Left renal pelvis (tissue), 4 donors: Measurements from ENCODE around the gene NIM1K. TPM values are rescaled to one million over a fixed set of nuclear protein-coding genes. Genes with fewer than 3 reads are reported as not detected.
"Not testable (repeated sequence)": the region's sequence is repeated elsewhere in the genome, so short reads cannot be mapped to it uniquely, and the experiment has no call there.

ENCODE experiments used
- DNase-seq, 4 donors: peaks; one replicate each; pipeline ENCODE4 v3.0.0-alpha.2; 2013; ENCODE audit warnings: low read depth in 4 of 4, low spot score in 3 of 4
- polyA plus RNA-seq, 4 donors: library from polyadenylated mRNA; unstranded; fragments of 120-200 nt; gene quantifications; one replicate each; pipeline ENCODE4 v1.2.1, GENCODE V29; 2013; ENCODE audit not compliant: insufficient read length in 4 of 4

NIM1K gene
- polyA plus RNA-seq: under 1 TPM; 0.30 to 0.78 (median 0.53) TPM

DNA sequence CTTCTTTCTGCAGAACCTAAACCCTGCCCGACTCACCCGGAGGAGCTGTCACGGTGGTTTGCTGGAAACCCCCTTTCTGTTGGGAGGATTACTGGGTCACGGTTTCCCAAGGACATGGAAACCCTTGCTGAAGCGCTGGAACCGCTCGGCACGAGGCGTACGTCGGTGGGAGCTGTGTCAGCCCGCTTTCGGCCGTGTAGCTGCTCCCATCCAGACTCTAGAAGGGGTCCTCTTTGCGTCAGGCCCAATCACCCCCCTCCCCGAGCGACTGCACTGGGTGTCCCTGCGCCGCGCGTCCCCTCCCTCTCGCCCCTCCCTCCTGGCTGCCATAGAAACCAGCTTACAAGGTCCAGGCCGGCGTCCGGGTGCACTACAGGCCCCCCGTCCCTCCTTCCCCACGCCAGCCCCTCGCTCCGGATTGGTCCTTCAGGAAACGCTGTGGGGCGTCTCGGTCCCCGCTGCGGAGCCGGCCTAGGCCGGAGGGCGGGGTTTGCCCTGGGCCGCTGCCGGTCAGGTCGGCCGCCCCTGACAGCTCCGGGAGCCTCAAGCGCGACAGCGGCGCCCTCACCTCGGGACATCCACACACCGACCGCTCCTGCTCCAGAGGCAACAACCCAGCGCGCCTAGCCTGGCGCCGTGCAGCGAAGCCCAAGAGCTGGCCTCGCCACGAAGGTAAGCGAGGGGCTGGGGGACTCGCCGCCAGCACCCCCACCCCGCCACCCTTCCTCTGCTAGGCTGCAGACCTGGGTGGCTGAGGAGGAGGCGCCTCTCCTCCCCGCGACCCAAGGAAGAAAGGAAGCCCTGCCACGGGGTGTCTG lies at the start of gene NIM1K:
TSS of gene NIM1K (plus strand) at position 486 of the 818 bp plus-strand sequence. CDS start 53,551 bp downstream, outside the sequence.
- DNase-seq: peak in 1 of 4 donors; percentile 34

DNA sequence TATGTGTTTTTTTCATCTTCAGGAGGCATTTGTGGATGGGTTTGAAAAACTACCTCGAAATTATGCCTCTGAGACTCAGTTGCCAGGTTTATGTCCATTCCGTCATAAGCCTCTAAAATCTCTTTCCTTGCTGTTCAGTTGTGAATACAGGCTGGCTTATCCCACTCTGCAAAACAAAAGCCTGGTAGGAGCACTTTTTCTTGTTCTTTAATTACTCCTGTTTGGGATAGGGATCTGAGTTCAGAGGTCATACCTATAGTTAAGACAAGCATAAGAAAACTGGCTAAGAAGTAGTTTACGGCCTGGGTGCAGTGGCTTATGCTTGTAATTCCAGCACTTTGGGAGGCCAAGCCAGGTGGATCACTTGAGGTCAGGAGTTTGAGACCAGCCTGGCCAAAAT lies 47.0 kb upstream of the NIM1K start:
- DNase-seq: no peak

DNA sequence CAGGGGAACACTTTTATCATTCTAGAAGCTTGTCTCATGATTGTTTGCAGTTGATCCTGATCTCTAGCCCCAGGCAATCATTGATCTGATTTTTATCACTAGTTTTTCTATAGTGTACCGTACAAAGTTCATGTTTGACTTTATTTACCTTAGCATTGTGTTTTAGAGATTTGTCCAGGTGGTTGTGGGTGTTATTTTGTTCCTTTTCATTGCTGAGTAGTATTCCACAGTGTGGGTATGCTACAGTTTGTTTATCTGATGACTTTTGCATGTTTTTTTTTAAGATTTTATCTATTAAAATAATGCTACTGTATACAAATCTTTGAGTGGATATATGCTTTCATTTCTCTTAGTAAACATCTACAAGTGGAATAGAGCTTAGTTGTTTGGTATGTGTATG lies 45.1 kb upstream of the NIM1K start:
- no peak for DNase-seq

DNA sequence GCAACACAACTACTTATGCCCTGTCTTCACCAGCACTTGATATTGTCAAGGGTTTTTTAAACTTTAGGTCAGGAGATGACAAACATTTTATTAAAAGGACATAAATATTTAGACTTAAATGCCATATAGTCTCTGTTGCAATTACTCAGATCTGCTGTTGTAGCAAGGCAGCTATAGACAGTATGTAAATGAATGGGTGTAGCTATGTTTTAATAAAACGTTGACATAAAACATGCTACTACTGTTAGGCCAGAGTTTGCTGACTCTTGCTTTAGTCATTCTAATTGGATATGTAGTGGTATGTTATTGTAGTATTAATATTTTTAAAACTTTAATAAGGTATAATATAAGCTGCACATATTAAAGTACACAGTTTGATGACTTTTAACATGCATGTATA lies 43.6 kb upstream of the NIM1K start:
- DNase-seq: no peak

DNA sequence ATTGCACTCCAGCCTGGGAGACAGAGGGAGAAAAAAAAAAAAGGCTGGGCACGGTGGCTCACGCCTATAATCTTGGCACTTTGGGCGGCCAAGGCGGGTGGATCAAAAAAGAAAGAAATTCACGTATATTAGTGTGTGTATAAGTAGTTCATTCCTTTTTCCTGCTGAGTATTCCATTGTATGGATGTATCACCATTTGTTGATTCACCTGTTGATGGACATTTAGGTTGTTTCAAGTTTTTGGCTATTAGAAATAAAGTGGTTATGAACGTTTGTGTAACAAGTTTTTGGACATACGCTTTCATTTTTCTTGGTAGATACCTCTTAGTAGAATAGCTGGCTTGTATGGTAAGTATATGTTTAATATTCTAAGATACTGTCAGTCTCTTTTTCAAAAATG lies 42.8 kb upstream of the NIM1K start:
- DNase-seq: no peak

DNA sequence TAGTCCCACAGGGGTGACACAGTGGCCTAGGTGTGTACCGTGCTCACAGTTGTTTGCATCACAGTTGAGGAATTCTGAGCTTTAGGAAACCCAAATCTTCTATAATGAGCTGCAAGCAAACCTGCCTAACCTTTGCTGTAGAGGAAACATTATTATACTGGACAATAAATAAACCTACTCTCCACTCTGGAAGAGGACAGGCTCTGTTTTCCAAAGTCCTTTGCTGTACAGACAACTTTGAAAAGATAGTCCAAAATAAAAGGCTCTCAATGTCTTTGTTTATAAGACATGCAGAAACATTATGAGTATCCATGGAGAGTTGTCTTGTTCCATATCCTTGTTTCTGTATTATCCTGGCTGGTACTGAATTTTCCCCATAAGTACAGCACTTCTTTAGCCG lies 42.0 kb upstream of the NIM1K start:
- DNase-seq: no peak

DNA sequence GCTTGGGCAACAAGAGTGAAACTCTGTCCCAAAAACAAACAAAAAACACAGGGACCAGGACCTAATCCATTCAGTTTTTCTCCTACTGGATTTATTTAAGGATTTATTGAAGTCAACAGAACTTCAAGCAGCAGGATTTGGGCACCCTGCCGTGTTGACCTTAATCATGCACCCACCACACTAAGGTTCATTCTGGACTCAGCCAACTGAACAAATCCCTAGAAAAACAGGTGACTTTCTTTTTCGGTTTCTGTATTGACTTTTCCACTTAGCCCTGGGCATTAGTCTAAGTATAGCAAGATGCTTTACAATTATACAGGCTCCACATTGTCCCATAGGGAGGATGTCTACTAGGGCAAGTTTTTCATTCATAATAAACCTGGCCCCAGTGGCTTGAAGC lies 41.3 kb upstream of the NIM1K start:
- DNase-seq: no peak

DNA sequence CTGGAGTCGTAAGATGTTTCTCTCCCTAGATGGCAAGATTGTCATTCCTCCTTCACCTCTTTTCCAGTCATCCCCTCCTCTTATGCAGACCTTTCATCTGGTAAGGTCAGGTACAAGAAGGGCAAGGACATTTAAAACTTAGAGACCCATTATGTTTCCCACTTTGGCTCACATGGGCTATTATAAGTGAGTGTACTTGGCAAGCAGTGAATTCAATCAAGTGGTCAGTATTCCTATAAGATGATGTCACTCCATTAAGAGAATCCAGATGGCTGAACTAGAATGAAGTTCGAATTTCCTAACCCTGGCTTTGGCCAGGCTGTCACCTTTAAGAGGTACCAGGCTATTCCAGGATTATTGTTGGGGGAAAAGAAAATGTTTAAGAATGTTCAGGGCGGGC lies 39.1 kb upstream of the NIM1K start:
- no peak for DNase-seq

DNA sequence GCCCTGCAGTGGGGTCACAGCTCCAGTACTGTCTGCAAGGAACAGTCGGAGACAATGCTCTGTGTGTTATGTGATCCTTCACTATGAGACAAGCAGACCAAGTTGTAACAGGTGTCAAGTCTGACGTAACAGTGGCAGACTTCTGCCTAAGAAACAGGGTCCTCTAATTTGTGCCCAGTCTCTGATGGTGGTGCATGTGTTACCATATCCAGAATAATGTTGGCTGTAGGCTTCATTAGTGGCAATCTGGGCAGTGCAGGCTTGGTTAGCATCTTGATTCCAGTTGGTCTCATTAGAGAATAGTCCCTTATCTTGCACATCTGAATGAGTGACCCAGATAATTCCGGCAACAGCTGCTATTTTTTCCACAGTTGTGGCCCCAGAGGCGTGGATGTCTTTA lies 37.6 kb upstream of the NIM1K start:
- no peak for DNase-seq

DNA sequence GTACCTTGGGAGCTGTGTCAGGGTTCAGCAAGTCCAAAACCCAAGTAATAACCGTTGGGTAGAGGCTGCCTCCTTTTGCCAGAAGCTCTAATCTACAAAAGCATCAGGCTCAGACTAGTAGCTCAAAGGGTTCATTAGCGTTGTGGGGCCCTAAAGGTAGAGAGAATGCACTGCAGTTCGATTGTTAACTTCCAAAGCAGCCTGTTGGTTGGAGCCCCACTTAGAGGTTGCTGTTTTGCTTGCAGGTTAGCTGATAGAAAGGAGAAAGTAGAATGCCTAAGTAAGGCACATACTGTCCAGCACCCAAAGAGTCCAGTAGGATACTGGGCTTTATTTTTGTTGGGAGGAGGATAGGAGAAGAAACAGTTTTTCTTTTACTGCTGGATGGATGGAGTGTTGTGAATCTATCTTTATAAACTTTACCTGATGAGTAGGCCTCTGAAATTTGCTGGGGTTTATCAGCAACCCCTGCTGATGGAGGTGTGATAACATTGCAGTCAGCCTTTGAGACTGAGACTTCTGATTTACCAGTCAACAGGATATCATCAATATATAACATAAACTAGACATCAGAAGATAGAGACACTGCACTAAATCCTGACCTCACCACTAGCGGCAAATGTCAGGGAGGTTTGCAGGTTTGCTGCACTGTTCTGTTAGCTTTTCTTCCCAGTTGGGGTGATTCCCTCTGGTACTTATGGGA lies 36.5 kb upstream of the NIM1K start:
- no peak for DNase-seq

DNA sequence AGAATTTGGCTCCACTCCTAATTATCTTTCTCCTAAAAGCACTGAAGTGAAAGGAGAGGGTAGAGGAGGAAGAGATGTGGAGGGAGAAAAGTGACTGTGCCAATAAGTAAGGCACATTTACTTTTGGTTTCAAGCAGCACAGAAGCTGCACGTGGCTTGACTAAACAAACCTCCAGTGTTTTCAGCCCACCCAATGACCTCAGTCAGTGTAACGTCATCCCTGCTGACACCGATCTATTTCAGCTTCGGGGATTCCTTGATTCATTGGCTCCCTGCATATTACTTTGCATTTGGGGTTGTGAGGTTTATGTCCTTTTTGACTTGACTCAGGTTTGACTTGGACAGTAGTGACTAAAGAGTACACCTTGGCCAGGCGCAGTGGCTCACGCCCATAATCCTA lies 35.6 kb upstream of the NIM1K start:
- DNase-seq: no peak

DNA sequence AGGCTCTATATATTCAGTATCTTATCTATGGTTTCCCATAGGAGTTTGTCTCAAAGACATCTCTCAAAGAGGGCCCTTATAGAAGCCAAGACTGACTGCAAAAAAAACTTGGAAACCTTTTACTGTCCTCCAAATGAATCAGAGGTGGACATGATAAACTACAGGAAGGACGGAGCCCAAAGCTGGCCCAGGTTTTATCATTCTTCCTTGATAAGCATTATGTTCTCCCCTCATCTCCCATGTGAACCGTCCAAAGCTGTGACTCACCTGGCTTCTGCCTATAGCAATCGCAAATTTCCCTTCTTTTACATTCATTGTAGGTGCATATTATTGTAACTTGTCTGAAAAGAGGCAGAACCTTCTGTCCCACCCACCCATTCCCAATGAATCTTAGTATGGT lies 35.0 kb upstream of the NIM1K start:
- no peak for DNase-seq

DNA sequence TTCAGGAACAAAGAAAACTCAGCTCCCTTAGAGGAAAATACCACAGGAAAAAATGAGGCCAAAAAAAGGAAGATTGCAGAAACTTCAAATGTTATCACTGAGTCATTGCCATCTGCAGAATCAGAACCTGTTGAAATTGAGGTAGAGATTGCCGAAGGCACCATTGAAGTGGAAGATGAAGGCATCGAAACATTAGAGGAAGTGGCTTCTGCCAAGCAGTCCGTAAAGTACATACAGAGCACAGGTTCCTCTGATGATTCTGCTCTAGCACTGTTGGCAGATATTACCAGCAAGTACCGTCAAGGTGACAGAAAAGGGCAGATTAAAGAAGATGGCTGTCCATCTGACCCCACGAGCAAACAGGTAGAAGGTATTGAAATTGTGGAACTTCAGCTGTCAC lies 30.8 kb upstream of the NIM1K start:
- no peak for DNase-seq

DNA sequence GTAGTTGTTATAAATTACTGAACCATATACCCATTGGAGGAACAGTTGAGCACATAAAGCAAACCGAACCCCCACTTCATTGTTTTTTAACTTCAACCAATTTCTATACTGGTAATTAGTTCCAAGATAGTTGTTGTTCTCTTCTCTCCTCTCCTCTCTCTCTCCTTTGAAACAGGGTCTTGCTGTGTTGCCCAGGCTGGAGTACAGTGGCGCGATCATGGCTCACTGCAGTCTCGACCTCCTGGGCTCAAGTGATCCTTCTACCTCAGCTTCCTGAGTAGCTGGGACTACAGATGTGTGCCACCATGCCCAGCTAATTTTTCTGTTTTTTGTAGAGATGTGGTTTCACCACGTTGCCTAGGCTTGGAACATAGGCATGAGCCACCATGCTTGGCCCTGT lies 27.2 kb upstream of the NIM1K start:
- DNase-seq: not testable (repeated sequence)

DNA sequence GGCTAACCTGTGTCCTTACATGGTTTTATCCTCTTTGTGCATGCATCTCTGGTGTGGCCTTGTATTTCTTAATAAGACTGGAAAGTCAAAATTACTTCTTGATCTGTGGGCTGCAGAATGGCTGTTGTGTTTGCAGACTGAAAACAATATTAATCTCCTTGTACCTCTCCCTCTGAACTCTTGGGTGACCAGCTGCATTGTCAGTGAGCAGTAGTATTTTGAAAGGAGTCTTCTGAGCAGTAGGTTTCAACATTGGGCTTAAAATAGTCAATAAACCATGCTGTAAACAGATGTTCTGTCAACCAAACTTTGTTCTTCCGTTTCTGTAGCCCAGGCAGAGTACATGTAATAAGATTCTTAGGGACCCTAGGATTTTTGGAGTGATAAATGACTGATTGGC lies 26.7 kb upstream of the NIM1K start:
- DNase-seq: no peak

DNA sequence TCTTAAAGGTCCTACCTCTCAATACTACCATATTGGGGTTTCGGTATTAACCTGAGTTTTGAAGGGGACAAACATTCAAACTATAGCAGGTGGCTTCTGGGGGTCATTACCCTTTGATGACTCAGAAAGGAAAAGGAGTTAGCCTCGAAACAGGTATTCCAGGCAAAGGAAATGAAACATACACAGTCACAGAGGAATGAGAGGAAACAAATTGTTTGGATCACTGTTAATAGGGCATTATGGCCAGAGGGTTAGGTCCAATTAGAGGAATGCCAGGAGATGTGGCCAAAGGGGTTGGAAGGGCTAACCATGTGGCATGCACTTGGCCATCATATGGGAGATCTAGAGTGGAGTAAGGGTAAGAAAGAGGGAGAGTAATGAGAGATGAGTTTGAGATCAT lies 23.9 kb upstream of the NIM1K start:
- no peak for DNase-seq

DNA sequence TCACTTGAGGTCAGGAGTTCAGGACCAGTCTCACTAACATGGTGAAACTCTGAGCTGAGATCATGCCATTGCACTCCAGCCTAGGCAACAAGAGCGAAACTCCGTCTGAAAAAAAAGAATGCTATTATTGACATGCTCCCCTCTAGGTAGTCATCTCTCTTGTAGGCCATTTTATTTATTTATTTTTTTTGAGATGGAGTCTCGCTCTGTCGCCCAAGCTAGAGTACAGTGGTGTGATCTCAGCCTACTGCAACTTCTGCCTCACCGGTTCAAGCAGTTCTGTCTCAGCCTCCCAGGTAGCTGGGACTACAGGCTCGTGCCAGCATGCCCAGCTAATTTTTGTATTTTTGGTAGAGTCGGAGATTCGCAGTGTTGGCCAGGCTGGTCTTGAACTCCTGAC lies 20.6 kb upstream of the NIM1K start:
- no peak for DNase-seq

DNA sequence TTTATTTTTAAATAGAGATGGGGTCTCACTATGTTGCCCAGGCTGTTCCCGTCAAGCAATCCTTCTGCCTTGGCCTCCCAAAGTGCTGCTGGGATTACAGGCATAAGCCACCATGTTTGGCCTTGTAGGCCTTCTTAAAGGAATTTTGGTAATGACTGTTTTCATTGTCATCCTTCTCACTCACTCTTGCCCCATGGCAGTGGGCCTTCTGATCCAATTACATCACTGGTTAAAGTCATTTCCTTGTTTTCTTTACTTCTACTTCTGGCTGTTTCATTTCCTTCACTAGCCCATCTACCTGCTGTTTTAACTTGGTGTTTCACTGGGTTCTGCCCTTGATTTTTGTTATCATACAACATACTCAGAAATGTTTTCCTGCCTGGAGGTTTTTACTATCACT lies 20.1 kb upstream of the NIM1K start:
- DNase-seq: no peak

DNA sequence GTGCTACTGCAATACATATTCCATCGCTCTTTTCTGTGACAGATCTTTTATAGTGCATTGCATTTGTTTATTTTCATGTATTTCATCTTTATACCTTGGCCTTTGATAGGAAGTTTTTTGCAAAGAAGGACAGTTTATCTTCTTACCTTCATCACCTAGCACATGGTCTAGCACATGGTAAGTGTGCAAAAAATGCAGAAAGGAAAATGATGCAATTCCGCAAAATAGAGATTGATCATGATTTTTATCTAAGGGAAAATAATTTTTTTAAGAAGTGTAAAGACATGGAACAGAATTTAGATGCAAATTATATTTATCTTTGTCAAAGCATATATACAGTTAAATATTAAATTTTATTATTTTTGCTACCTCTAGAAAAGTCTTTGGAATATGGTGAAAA lies 19.2 kb upstream of the NIM1K start:
- DNase-seq: no peak

DNA sequence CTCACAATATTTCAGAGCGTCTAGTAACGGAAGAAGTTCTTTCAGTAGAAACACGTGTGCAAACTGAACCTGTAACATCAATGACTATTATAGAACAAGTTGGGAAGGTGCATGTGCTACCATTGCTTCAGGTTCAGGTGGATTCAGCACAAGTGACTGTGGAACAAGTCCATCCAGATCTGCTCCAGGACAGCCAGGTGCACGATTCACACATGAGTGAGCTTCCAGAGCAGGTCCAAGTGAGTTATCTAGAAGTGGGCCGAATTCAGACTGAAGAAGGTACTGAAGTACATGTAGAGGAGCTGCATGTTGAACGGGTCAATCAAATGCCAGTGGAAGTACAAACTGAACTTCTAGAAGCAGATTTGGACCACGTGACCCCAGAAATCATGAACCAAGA lies 17.4 kb upstream of the NIM1K start:
- no peak for DNase-seq

DNA sequence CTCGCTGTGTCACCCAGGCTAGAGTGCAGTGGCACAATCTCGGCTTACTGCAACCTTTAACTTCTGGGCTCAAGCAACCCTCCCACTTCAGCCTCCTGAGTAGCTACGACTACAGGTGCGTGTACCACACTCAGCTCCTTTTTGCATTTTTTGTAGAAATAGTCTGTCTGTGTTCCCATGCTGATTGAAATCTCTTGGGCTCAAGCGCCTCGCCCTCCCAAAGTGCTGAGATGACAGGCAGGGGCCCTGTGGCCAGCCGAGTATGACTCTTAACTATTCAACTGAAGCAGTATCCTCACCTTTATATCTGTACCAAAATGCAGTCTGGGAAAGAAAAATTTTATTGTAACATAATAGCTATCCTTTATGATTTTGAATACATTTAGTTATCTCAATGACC lies 12.2 kb upstream of the NIM1K start:
- no peak for DNase-seq

DNA sequence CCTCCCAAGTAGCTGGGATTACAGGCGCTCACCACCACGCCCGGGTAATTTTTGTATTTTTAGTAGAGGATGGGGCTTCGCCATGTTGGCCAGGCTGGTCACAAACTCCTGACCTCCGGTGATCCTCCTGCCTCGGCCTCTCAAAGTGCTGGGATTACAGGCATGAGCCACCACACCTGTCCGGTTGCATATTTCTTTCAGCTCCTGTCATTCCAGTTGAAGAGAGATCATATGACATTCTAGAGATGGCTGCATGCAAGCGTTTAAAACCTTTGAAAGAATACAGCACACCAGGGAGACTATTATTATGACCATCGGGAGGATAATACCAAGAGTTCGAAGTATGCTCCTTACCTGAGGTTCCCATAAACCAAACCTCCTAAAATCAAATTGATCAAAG lies 9.6 kb upstream of the NIM1K start:
- no peak for DNase-seq
